DND-41 (cell line): Measurements from ENCODE around the gene TXNDC17.

Experiments used
- EZH2 ChIP-seq: IDR thresholded peaks from 3 replicates; pipeline ENCODE4 v1.6.1; 2012; ENCODE audit warnings: borderline replicate concordance, low read depth, mild to moderate bottlenecking, moderate library complexity, low read length, inconsistent platforms; ENCODE audit not compliant: severe bottlenecking
- TF ChIP-seq, protein P1 (sequence below): IDR thresholded peaks from 2 replicates; pipeline ENCODE4 v1.5.1; 2012; ENCODE audit warnings: borderline replicate concordance, low read length, moderate library complexity, mild to moderate bottlenecking; ENCODE audit not compliant: poor library complexity, severe bottlenecking; ENCODE audit errors: extremely low read depth

DNA sequence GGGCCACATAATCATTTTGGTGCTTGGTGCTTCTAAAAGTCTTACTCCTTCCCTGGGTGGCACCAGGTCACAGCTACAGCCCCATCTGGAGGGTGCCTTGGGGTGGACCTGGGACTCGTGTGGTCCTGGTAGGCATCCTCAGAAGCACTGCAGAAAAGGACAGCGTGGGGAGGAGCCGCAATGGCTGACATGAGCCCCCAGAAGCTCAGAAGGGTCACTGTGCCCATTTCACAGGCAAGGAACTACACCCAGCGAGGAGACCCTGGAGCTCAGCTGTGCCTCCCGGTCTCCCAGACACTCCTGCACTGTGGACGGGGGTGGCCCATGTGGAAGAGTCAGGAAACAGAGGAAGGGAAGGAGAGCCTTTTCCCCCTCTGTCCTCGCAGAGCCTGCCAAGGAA, 37.1 kb downstream of the TXNDC17 start:
- TF ChIP-seq, protein P1, sequence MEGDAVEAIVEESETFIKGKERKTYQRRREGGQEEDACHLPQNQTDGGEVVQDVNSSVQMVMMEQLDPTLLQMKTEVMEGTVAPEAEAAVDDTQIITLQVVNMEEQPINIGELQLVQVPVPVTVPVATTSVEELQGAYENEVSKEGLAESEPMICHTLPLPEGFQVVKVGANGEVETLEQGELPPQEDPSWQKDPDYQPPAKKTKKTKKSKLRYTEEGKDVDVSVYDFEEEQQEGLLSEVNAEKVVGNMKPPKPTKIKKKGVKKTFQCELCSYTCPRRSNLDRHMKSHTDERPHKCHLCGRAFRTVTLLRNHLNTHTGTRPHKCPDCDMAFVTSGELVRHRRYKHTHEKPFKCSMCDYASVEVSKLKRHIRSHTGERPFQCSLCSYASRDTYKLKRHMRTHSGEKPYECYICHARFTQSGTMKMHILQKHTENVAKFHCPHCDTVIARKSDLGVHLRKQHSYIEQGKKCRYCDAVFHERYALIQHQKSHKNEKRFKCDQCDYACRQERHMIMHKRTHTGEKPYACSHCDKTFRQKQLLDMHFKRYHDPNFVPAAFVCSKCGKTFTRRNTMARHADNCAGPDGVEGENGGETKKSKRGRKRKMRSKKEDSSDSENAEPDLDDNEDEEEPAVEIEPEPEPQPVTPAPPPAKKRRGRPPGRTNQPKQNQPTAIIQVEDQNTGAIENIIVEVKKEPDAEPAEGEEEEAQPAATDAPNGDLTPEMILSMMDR: no peak
- TF ChIP-seq EZH2: no peak
